Measurements from ENCODE around the gene DIO1.
"Not testable (repeated sequence)": the region's sequence is repeated elsewhere in the genome, so short reads cannot be mapped to it uniquely, and the experiment has no call there.

DIO1 gene

DNA sequence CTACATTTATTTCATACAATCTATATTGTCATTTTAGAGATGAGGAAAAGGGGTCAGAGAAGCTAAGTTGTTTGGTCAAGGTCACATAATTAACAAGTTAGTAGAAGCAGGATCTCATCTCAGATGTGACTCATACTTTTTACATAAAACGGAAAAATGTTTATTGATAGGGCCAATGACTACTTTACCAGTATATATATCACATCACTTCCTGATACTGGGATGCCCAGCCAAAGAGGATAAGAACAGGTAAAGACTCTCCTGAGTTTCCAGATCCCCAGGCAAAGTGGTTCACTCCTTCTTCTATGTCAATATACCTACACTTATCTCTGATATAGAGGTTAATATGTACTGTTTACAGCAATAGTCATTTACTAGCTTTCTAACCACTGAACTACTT, 25.4 kb upstream of the DIO1 start:
- TF ChIP-seq, protein P1, sequence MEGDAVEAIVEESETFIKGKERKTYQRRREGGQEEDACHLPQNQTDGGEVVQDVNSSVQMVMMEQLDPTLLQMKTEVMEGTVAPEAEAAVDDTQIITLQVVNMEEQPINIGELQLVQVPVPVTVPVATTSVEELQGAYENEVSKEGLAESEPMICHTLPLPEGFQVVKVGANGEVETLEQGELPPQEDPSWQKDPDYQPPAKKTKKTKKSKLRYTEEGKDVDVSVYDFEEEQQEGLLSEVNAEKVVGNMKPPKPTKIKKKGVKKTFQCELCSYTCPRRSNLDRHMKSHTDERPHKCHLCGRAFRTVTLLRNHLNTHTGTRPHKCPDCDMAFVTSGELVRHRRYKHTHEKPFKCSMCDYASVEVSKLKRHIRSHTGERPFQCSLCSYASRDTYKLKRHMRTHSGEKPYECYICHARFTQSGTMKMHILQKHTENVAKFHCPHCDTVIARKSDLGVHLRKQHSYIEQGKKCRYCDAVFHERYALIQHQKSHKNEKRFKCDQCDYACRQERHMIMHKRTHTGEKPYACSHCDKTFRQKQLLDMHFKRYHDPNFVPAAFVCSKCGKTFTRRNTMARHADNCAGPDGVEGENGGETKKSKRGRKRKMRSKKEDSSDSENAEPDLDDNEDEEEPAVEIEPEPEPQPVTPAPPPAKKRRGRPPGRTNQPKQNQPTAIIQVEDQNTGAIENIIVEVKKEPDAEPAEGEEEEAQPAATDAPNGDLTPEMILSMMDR (IDR thresholded peaks at IDR 0.05), result no peak
- DNase-seq (ENCODE audit: low spot score), result no peak
- Histone ChIP-seq H3K27ac (no peak overlapping the region), H3K4me3 (no peak overlapping the region)

DNA sequence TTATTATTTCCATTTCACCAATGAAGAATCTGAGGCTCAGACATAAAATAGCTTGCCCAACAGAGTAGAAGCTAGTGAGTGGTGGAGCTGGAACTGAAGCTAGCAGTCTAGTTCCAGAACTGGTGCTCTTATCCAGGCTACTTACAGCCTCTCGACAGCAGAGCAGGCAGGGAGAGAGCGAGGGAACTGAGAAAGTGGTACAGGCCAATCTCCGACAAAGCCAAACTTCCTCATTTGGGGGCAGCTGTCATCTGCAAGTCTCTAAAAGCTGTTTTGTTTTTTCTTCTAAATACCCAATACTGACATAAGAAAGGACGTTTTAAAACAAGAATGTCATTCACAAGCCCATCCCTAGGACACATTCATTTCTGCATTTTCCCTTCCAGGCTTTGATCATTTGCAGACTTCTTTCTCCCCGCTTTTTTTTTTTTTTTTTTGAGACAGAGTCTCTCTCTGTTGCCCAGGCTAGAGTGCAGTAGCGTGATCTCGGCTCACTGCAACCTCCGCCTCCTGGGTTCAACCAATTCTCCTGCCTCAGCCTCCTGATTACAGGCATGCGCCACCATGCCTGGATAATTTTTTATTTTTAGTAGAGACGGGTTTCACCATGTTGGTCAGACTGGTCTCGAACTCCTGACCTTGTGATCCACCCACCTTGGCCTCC, 24.4 kb upstream of the DIO1 start:
- H3K27ac ChIP-seq, result no peak overlapping the region
- H3K4me3 ChIP-seq, result no peak overlapping the region
- TF ChIP-seq, protein P1 (IDR thresholded peaks at IDR 0.05), result no peak
- DNase-seq (ENCODE audit: low spot score), result no peak

DNA sequence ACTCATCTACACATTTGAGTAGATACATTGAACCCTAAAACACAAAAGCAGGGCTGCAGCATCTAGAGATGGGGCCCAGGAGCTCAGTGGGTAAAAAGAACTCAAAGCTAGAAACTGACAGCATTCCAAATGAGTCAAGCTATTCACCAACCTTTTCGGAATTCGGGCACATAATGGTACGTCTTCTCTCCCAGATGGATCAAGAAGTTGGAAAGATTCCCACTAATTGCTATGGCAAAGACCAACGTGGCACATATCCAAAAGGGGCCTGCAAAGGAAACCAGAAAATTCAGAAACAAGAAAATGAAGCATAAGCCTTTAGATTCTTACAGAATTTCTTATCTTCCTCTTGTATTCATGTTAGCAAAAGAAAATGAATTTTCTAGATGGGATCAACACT, 22.8 kb upstream of the DIO1 start:
- Histone ChIP-seq H3K27ac (no peak overlapping the region), H3K4me3 (no peak overlapping the region)
- TF ChIP-seq, protein P1 (IDR thresholded peaks at IDR 0.05), result no peak
- DNase-seq (ENCODE audit: low spot score), result no peak

DNA sequence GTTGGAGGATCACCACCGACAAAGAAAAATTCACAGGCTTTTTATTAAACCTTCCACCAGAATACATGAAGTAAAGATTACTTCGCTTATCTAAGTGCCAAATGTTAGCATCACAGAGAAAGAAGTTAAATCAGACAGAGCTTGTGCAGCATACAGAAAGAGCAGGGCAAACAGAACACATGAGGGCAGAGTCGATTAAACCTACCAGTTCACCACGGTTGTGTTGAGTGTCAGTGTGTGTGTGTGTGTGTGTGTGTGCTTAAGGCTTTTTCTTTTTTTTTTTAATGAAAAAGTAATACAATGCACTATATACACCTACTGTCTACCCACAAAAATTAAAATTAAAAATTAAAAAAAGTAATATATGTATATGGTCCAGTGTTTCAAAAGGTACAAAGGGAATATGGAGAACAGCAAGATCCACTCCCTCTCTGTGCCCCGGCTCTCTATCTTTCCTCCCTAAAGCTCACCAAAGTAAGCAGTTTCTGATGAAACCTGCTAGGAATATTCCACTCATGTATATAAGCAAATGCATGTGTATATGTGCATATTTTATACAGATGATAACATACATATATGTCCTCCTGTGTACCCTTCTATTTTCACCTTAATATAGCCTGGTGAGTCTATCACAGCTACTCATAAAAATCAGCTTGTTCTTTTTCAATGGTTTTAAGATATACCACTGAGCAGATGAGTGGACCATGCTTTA, 22.1 kb upstream of the DIO1 start:
- no peak for DNase-seq (ENCODE audit: low spot score)
- Histone ChIP-seq H3K27ac (no peak overlapping the region), H3K4me3 (no peak overlapping the region)
- TF ChIP-seq, protein P1 (IDR thresholded peaks at IDR 0.05), result no peak

DNA sequence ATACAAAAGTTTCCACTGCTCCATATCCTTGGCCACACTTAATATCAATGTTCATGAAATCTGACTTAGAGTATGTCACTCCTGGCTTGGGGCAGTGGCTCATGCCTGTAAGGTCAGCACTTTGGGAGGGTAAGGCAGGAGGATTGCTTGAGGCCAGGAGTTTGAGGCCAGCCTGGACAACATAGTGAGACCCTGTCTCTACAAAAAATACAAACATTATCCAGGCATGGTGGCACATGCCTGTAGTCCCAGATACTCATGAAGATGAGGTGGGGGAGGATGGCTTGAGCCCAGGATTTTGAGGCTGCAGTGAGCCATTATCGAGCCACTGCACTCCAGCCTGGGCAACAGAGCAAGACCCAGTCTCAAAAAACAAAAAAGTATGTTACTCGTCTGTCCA, 18.8 kb upstream of the DIO1 start:
- DNase-seq (ENCODE audit: low spot score); H3K27ac ChIP-seq; H3K4me3 ChIP-seq: not testable (repeated sequence)

DNA sequence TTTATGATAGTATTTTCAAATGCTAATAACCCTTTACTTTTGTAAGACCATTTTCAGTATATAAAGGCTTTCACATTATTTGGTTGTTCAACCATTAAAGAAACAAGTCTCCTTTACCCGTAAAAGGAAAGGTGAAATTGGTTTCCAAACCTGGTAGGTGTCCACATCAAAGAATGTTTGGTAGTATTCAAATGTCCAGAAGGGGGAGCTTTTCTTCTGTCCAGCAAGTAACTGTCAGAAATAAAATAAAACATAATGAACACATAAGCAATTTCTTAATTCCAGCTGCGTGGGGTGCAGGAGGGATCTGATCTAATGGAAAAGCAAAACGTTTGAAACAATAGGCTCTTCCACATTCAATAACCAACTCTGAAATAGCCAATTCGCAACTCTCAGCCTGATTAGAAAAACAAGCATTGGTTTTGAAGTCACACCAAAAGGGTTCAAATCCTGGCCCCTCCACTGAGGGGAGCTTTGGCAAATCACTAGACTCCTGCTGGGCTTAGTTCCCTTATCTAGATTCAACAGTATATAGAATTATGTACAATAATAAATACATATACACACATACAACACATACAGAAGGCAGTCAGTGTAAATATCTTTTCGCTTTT, 15.4 kb upstream of the DIO1 start:
- TF ChIP-seq, protein P1 (IDR thresholded peaks at IDR 0.05), result no peak
- DNase-seq (ENCODE audit: low spot score), result no peak
- Histone ChIP-seq H3K4me3 (no peak overlapping the region), H3K27ac (no peak overlapping the region)

DNA sequence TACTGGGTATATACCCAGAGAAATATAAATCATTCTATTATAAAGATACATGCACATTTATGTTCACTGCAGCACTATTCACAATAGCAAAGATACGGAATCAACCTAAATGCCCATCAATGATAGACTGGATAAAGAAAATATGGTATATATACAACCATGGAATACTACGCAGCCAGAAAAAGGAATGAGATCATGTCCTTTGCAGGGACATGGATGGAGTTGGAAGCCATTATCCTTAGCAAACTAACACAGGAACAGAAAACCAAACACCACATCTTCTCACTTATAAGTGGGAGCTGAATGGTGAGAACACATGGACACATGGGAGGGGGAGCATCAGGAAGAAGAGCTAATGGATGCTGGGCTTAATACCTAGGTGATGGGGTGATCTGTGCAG, 12.1 kb upstream of the DIO1 start:
- DNase-seq (ENCODE audit: low spot score); H3K4me3 ChIP-seq; H3K27ac ChIP-seq: not testable (repeated sequence)

DNA sequence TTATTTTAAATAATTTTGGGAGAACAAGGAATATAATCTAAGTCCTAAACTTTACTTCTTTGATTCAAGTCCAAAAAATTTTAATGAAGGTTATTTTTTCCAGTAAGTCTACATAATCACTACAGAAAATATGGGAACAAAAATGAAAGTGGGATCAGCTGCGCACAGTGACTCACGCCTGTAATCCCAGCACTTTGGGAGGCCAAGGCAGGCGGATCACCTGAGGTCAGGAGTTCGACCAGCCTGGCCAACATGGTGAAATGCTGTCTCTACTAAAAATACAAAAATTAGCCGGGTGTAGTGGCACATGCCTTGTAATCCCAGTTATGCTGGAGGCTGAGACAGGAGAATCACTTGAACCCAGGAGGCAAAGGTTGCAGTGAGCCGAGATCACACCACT, 10.4 kb upstream of the DIO1 start:
- not testable (repeated sequence) for DNase-seq (ENCODE audit: low spot score); H3K27ac ChIP-seq; H3K4me3 ChIP-seq
